Ishikawa (cell line): Measurements from ENCODE around the gene CTNNBL1.

ENCODE experiments used
- CEBPB ChIP-seq: IDR thresholded peaks from 2 replicates; pipeline ENCODE4 v1.6.1; 2012
- CREB1 ChIP-seq: IDR thresholded peaks from 2 replicates; pipeline ENCODE4 v1.6.1; 2012; ENCODE audit warnings: low read depth
- EGR1 ChIP-seq: IDR thresholded peaks from 2 replicates; pipeline ENCODE4 v1.6.1; 2012
- EP300 ChIP-seq: IDR thresholded peaks from 2 replicates; pipeline ENCODE4 v1.6.1; 2012; ENCODE audit warnings: borderline replicate concordance
- FOXM1 ChIP-seq: IDR thresholded peaks from 2 replicates; pipeline ENCODE4 v1.6.1; 2012; ENCODE audit warnings: low read depth, borderline replicate concordance
- NFIC ChIP-seq: IDR thresholded peaks from 2 replicates; pipeline ENCODE4 v1.6.1; 2012
- RAD21 ChIP-seq: IDR thresholded peaks from 2 replicates; pipeline ENCODE4 v1.6.1; 2012; ENCODE audit warnings: low read depth
- TAF1 ChIP-seq: IDR thresholded peaks from 2 replicates; pipeline ENCODE4 v1.6.1; 2012; ENCODE audit warnings: low read depth, mild to moderate bottlenecking
- TCF12 ChIP-seq: IDR thresholded peaks from 2 replicates; pipeline ENCODE4 v1.6.1; 2012; ENCODE audit warnings: low read depth
- TEAD4 ChIP-seq: IDR thresholded peaks from 2 replicates; pipeline ENCODE4 v1.6.1; 2012
- USF1 ChIP-seq: IDR thresholded peaks from 2 replicates; pipeline ENCODE4 v1.6.1; 2012
- YY1 ChIP-seq: IDR thresholded peaks from 2 replicates; pipeline ENCODE4 v1.6.1; 2012; ENCODE audit warnings: low read depth
- ZBTB7A ChIP-seq: IDR thresholded peaks from 2 replicates; pipeline ENCODE4 v1.6.1; 2012; ENCODE audit warnings: low read depth
- TF ChIP-seq, protein P1 (sequence below): IDR thresholded peaks from 2 replicates; pipeline ENCODE4 v1.6.1; 2012; ENCODE audit warnings: low read depth, mild to moderate bottlenecking
- TF ChIP-seq, protein P2 (sequence below): IDR thresholded peaks from 2 replicates; pipeline ENCODE4 v1.6.1; 2012

Gene CTNNBL1

DNA sequence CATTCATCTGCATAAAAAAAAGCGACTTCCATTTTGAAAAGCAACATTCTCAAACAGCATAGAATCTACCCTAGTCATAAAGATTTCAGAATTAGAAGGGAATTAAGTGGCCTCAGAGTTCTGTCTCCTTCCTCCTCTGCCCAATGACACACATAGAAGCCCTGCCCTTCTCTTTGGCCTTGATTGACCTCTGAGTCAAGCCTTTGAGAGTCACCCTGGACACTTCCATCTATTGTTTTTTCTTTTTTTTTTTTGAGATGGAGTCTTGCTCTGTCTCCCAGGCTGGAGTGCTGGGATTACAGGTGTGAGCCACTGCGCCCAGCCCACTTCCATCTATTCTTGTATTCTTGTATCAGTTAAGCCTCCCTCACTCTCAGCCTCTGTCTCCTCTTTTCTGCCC is 44.8 kb upstream of the CTNNBL1 start:
- no peak for TF ChIP-seq RAD21
- no peak for TF ChIP-seq TAF1
- TF ChIP-seq, protein P1, sequence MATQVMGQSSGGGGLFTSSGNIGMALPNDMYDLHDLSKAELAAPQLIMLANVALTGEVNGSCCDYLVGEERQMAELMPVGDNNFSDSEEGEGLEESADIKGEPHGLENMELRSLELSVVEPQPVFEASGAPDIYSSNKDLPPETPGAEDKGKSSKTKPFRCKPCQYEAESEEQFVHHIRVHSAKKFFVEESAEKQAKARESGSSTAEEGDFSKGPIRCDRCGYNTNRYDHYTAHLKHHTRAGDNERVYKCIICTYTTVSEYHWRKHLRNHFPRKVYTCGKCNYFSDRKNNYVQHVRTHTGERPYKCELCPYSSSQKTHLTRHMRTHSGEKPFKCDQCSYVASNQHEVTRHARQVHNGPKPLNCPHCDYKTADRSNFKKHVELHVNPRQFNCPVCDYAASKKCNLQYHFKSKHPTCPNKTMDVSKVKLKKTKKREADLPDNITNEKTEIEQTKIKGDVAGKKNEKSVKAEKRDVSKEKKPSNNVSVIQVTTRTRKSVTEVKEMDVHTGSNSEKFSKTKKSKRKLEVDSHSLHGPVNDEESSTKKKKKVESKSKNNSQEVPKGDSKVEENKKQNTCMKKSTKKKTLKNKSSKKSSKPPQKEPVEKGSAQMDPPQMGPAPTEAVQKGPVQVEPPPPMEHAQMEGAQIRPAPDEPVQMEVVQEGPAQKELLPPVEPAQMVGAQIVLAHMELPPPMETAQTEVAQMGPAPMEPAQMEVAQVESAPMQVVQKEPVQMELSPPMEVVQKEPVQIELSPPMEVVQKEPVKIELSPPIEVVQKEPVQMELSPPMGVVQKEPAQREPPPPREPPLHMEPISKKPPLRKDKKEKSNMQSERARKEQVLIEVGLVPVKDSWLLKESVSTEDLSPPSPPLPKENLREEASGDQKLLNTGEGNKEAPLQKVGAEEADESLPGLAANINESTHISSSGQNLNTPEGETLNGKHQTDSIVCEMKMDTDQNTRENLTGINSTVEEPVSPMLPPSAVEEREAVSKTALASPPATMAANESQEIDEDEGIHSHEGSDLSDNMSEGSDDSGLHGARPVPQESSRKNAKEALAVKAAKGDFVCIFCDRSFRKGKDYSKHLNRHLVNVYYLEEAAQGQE: no peak
- no peak for TF ChIP-seq TEAD4

- TF ChIP-seq FOXM1 (no peak), TCF12 (no peak), CEBPB (no peak), RAD21 (no peak), EP300 (no peak), TEAD4 (no peak)
Observed at GRCh38 chr20:37649676-37650370, 44.0 kb upstream of the CTNNBL1 start.

- no peak for TF ChIP-seq RAD21
- no peak for TF ChIP-seq EP300
- TF ChIP-seq FOXM1: no peak
- TF ChIP-seq, protein P2, sequence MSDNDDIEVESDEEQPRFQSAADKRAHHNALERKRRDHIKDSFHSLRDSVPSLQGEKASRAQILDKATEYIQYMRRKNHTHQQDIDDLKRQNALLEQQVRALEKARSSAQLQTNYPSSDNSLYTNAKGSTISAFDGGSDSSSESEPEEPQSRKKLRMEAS: no peak
- TF ChIP-seq TAF1: no peak
- TF ChIP-seq EGR1: no peak
Observed at GRCh38 chr20:37650661-37651060, 43.2 kb upstream of the CTNNBL1 start.

DNA sequence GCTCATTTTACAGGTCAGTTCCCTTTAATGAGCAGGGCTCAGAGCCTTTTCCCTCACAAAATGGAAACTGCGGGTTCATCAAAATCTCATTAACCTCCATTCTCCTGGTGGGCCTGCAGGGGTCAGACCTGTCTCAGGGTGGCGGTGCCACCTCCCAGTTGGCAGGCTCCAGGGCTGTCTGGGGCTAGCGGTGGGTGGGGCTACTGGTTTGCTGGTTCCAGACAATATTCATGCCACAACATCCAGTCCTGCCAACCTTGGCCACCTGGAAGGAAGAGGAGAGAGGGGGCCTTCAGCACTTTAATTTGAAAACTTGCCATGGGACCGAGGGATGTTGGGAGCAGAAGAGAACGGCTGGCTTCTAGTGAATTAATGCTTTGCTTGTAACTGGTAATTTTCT is 41.9 kb upstream of the CTNNBL1 start:
- TF ChIP-seq RAD21 (peak; percentile 76), TEAD4 (no peak), CEBPB (no peak), FOXM1 (no peak), CREB1 (no peak), YY1 (no peak), TAF1 (no peak)
- TF ChIP-seq, protein P1: no peak

GRCh38 chr20:37656945-37657344 is 36.9 kb upstream of the CTNNBL1 start:
- TF ChIP-seq, protein P1: no peak
- TF ChIP-seq CREB1 (no peak), RAD21 (no peak), EP300 (no peak)
- TF ChIP-seq, protein P2: no peak

- TF ChIP-seq, protein P2: no peak
- TF ChIP-seq NFIC: no peak
- no peak for TF ChIP-seq FOXM1
- TF ChIP-seq TAF1: no peak
- TF ChIP-seq EGR1: no peak
- TF ChIP-seq EP300: no peak
- TF ChIP-seq TCF12: no peak
- TF ChIP-seq RAD21: no peak
- TF ChIP-seq CEBPB: no peak
- TF ChIP-seq, protein P1: no peak
- no peak for TF ChIP-seq CREB1
- TF ChIP-seq TEAD4: no peak
- TF ChIP-seq ZBTB7A: no peak
- TF ChIP-seq USF1: no peak
Observed at GRCh38 chr20:37657924-37658804, 35.7 kb upstream of the CTNNBL1 start.
